ENCODE results near the gene FYCO1. TPM values are rescaled to one million over a fixed set of nuclear protein-coding genes. Genes with fewer than 3 reads are reported as not detected.

The FYCO1 gene
- total and polyA plus RNA-seq, 2 of the 8 experiments (the other 6 are each of a cell fraction or from before 2014, with no cell fraction given), result 4.8 to 10.8 TPM

DNA sequence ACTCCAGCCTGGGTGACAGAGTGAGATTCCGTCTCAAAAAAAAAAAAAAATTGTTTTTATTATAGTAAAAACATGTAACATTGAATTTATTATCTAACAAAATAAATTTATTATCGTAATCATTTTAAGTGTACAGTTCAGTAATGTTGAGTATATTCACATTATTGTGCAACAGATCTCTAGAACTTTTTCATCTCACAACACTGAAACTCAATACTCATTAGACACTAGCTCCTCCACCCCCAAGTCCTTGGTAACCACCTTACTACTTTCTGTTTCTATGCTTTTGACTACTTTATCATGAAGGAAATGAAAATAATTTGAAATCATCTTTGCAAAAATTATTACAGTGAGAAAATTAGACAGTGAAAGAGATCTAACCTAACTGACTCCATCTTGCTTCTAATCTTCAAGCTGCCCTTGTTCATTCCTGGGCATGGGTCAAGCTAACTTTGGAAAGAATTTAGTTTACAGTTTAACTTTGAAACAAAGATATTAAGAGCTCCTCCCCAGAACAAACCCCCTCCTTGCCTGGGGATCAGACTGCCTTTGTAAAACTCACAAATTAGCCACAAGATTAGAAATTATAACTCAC is 15.0 kb upstream of the FYCO1 start (continued):
- TF ChIP-seq, protein P1, sequence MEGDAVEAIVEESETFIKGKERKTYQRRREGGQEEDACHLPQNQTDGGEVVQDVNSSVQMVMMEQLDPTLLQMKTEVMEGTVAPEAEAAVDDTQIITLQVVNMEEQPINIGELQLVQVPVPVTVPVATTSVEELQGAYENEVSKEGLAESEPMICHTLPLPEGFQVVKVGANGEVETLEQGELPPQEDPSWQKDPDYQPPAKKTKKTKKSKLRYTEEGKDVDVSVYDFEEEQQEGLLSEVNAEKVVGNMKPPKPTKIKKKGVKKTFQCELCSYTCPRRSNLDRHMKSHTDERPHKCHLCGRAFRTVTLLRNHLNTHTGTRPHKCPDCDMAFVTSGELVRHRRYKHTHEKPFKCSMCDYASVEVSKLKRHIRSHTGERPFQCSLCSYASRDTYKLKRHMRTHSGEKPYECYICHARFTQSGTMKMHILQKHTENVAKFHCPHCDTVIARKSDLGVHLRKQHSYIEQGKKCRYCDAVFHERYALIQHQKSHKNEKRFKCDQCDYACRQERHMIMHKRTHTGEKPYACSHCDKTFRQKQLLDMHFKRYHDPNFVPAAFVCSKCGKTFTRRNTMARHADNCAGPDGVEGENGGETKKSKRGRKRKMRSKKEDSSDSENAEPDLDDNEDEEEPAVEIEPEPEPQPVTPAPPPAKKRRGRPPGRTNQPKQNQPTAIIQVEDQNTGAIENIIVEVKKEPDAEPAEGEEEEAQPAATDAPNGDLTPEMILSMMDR (IDR thresholded peaks at IDR 0.05; ENCODE audit: control extremely low read depth in 1 of 3, insufficient read depth in 1 of 3, low read depth in 1 of 3, low read length in 3 of 3), result no peak
- no peak for TF ChIP-seq TCF12 (IDR thresholded peaks at IDR 0.05; ENCODE audit: low read depth, low read length)
- no peak for TF ChIP-seq MAFK (IDR thresholded peaks at IDR 0.05; ENCODE audit: low read depth, low read length)
- TF ChIP-seq, protein P2, sequence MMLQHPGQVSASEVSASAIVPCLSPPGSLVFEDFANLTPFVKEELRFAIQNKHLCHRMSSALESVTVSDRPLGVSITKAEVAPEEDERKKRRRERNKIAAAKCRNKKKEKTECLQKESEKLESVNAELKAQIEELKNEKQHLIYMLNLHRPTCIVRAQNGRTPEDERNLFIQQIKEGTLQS (IDR thresholded peaks at IDR 0.05; ENCODE audit: insufficient read depth, low read depth, low read length), result no peak
- no peak for TF ChIP-seq POU5F1 (IDR thresholded peaks at IDR 0.05; ENCODE audit: low read depth, low read length)
